ENCODE data around the gene MROH2A.
"Not testable (repeated sequence)": the region's sequence is repeated elsewhere in the genome, so short reads cannot be mapped to it uniquely, and the experiment has no call there.

Gene MROH2A

DNA sequence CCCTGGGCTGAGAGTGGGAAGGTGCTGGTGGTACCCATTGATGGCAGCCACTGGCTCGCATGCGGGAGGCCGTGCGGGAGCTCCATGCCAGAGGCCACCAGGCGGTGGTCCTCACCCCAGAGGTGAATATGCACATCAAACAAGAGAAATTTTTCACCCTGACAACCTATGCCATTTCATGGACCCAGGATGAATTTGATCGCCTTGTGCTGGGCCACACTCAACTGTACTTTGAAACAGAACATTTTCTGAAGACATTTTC is 30.9 kb upstream of the MROH2A start:
- Histone ChIP-seq H3K23ac (ENCODE audit: low read length) (no peak overlapping the region), H3K4me1 (ENCODE audit: control insufficient read depth in 1 of 2, insufficient read depth in 2 of 2, low read length in 2 of 2) (no peaks in the 10 kb centered on the region), H3K9me3 (ENCODE audit: insufficient read depth, low read depth, low read length) (peaks cover 17% of the 10 kb centered on the region), H3K27ac (ENCODE audit: low read depth, low read length) (no peak overlapping the region), H3K79me2 (ENCODE audit: control insufficient read depth, insufficient read depth, low read length, poor library complexity) (no peaks in the 10 kb centered on the region), H2BK12ac (ENCODE audit: low read length) (no peak overlapping the region), H2AK5ac (ENCODE audit: low read length) (no peak overlapping the region), H4K12ac (ENCODE audit: low read depth, low read length) (no peak overlapping the region), H3K4ac (ENCODE audit: low read depth, low read length) (no peak overlapping the region), H4K91ac (ENCODE audit: low read depth, low read length) (no peak overlapping the region), H3K4me2 (ENCODE audit: low read length) (no peak overlapping the region), H2BK120ac (ENCODE audit: insufficient read depth, low read length, poor library complexity) (no peak overlapping the region), H3K36me3 (ENCODE audit: control insufficient read depth in 1 of 2, insufficient read depth in 2 of 2, low read length in 2 of 2) (no peaks in the 10 kb centered on the region), H2AFZ (ENCODE audit: insufficient read depth, low read length, poor library complexity) (no peak overlapping the region), H3K27me3 (ENCODE audit: insufficient read depth, low read length) (no peaks in the 10 kb centered on the region), H3K79me1 (ENCODE audit: low read length) (no peaks in the 10 kb centered on the region), H2BK5ac (ENCODE audit: low read depth, low read length, poor library complexity) (no peak overlapping the region), H3K9ac (ENCODE audit: low read length) (no peak overlapping the region), H3K14ac (ENCODE audit: low read length) (no peak overlapping the region), H3K4me3 (ENCODE audit: low read depth, low read length) (no peak overlapping the region), H4K8ac (ENCODE audit: low read depth, low read length) (no peak overlapping the region), H3K18ac (ENCODE audit: low read length) (no peak overlapping the region)
- no peak for DNase-seq
- no CpG with 5 or more reads among the region's 6 CpGs for WGBS (ENCODE audit: extremely low coverage, insufficient coverage, insufficient read length)

DNA sequence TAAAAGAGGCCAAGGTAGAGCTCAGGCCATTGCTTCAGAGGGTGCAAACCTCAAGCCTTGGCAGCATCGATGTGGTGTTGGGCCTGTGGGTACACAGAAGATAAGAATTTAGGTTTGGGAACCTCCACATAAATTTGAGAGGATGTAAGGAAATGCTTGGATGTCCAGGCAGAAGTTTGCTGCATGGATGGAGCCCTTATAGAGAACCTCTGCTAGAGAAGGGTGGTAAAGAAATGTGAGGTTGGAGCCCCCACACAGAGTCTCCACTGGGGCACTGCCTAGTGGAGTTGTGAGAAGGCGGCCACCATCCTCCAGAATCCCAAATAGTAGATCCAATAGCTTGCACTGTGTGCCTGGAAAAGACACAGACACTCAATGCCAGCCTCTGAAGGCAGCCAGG is 27.4 kb upstream of the MROH2A start:
- H3K9ac ChIP-seq (ENCODE audit: low read length); H2BK120ac ChIP-seq (ENCODE audit: insufficient read depth, low read length, poor library complexity); H2AFZ ChIP-seq (ENCODE audit: insufficient read depth, low read length, poor library complexity); H4K91ac ChIP-seq (ENCODE audit: low read depth, low read length); H2BK12ac ChIP-seq (ENCODE audit: low read length); H3K4ac ChIP-seq (ENCODE audit: low read depth, low read length); H3K4me2 ChIP-seq (ENCODE audit: low read length); H3K79me1 ChIP-seq (ENCODE audit: low read length); H3K4me3 ChIP-seq (ENCODE audit: low read depth, low read length); H3K27me3 ChIP-seq (ENCODE audit: insufficient read depth, low read length); H3K23ac ChIP-seq (ENCODE audit: low read length); H2BK5ac ChIP-seq (ENCODE audit: low read depth, low read length, poor library complexity); H3K79me2 ChIP-seq (ENCODE audit: control insufficient read depth, insufficient read depth, low read length, poor library complexity); H4K8ac ChIP-seq (ENCODE audit: low read depth, low read length); H3K36me3 ChIP-seq (ENCODE audit: control insufficient read depth in 1 of 2, insufficient read depth in 2 of 2, low read length in 2 of 2); H4K12ac ChIP-seq (ENCODE audit: low read depth, low read length); H2AK5ac ChIP-seq (ENCODE audit: low read length); H3K14ac ChIP-seq (ENCODE audit: low read length); H3K27ac ChIP-seq (ENCODE audit: low read depth, low read length); H3K18ac ChIP-seq (ENCODE audit: low read length); DNase-seq; H3K4me1 ChIP-seq (ENCODE audit: control insufficient read depth in 1 of 2, insufficient read depth in 2 of 2, low read length in 2 of 2): not testable (repeated sequence)
- WGBS (ENCODE audit: extremely low coverage, insufficient coverage, insufficient read length), result no CpG with 5 or more reads among the region's 2 CpGs
- peaks cover 16% of the 10 kb centered on the region for H3K9me3 ChIP-seq (ENCODE audit: insufficient read depth, low read depth, low read length)

DNA sequence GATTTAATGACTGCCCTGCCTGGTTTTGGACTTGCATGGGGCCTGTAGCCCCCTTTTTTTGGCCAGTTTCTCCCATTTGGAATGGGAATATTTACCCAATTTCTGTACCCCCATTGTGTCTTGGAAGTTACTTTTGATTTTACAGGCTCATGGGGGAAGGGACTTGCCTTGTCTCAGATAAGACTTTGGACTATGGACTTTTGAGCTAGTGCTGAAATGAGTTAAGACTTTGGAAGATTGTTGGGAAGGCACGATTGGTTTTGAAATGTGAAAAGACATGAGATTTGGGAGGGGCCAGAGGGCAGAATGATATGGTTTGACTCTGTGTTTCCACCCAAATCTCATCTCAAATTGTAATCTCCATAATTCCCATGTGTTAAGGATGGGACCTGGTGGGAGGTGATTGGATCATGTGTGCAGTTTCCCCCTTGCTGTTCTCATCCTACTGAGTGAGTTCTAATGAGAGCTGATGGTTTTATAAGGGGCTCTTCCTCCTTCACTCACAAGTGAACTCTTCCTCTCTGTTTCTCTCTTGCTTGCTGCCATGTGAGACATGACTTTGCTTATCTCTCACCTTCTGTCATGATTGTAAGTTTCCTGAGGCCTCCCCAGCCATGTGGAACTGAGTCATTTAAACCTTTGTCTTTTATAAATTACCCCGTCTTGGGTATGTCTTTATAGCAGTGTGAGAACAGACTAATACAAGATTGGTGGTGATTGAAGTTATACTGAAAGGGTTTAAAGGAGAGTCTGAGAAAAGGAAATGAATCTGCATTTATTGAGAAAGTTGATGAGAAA is 26.7 kb upstream of the MROH2A start:
- H3K27ac ChIP-seq (ENCODE audit: low read depth, low read length); H3K4ac ChIP-seq (ENCODE audit: low read depth, low read length); H3K4me2 ChIP-seq (ENCODE audit: low read length); H2BK12ac ChIP-seq (ENCODE audit: low read length); H3K4me1 ChIP-seq (ENCODE audit: control insufficient read depth in 1 of 2, insufficient read depth in 2 of 2, low read length in 2 of 2); DNase-seq; H2AK5ac ChIP-seq (ENCODE audit: low read length); H2BK120ac ChIP-seq (ENCODE audit: insufficient read depth, low read length, poor library complexity); H3K23ac ChIP-seq (ENCODE audit: low read length); H4K8ac ChIP-seq (ENCODE audit: low read depth, low read length); H3K9ac ChIP-seq (ENCODE audit: low read length); H4K12ac ChIP-seq (ENCODE audit: low read depth, low read length); H2BK5ac ChIP-seq (ENCODE audit: low read depth, low read length, poor library complexity); H3K4me3 ChIP-seq (ENCODE audit: low read depth, low read length); H3K79me1 ChIP-seq (ENCODE audit: low read length); H3K79me2 ChIP-seq (ENCODE audit: control insufficient read depth, insufficient read depth, low read length, poor library complexity); H3K18ac ChIP-seq (ENCODE audit: low read length); H3K14ac ChIP-seq (ENCODE audit: low read length); H3K36me3 ChIP-seq (ENCODE audit: control insufficient read depth in 1 of 2, insufficient read depth in 2 of 2, low read length in 2 of 2); H4K91ac ChIP-seq (ENCODE audit: low read depth, low read length); H2AFZ ChIP-seq (ENCODE audit: insufficient read depth, low read length, poor library complexity); H3K27me3 ChIP-seq (ENCODE audit: insufficient read depth, low read length): not testable (repeated sequence)
- no CpG with 5 or more reads among the region's 2 CpGs for WGBS (ENCODE audit: extremely low coverage, insufficient coverage, insufficient read length)
- H3K9me3 ChIP-seq (ENCODE audit: insufficient read depth, low read depth, low read length), result peaks cover 16% of the 10 kb centered on the region

DNA sequence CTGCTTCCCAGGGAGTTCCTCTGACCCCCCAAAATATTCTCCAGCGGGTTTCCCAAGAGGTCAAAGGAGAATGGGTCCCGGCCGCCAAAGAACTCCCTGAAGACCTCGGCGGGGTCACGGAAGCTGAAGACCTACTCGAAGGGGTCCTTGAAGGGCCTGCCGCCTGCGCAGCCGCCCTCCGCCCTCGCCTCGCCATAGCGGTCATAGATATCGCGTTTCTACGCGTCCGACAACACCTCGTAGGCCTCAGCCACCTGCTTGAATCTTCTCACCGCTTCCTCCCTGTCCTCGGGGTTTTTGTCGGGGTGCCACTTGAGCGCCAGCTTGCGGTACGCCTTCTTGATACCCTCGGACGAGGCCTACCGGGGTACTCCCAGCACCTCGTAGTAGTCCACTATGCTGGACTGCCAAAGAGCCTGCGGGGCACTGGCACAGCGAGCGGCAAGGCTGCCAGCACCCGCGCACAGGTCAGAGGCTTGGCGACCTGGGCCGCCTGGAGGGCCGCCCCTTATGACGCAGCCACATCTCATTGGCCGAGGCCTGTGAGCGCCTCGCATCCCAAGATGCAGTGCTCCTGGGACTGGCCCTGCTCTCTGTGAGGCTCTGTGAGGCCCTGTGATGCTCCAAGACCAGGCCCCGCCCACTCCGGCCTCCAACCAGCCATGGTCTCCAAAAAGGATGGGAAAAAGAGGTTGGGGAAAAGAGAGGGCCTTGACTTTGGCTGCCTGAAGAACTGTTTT is 23.1 kb upstream of the MROH2A start:
- no peak overlapping the region for H4K12ac ChIP-seq (ENCODE audit: low read depth, low read length)
- no peaks in the 10 kb centered on the region for H3K79me1 ChIP-seq (ENCODE audit: low read length)
- DNase-seq, result no peak
- H2AFZ ChIP-seq (ENCODE audit: insufficient read depth, low read length, poor library complexity), result no peak overlapping the region
- H3K18ac ChIP-seq (ENCODE audit: low read length), result no peak overlapping the region
- no peak overlapping the region for H3K4ac ChIP-seq (ENCODE audit: low read depth, low read length)
- H3K9ac ChIP-seq (ENCODE audit: low read length), result no peak overlapping the region
- no peak overlapping the region for H3K27ac ChIP-seq (ENCODE audit: low read depth, low read length)
- no peaks in the 10 kb centered on the region for H3K27me3 ChIP-seq (ENCODE audit: insufficient read depth, low read length)
- no peak overlapping the region for H3K4me2 ChIP-seq (ENCODE audit: low read length)
- H2BK120ac ChIP-seq (ENCODE audit: insufficient read depth, low read length, poor library complexity), result no peak overlapping the region
- peaks cover 11% of the 10 kb centered on the region for H3K9me3 ChIP-seq (ENCODE audit: insufficient read depth, low read depth, low read length)
- no CpG with 5 or more reads among the region's 44 CpGs for WGBS (ENCODE audit: extremely low coverage, insufficient coverage, insufficient read length)
- no peak overlapping the region for H2BK5ac ChIP-seq (ENCODE audit: low read depth, low read length, poor library complexity)
- H4K91ac ChIP-seq (ENCODE audit: low read depth, low read length), result no peak overlapping the region
- no peaks in the 10 kb centered on the region for H3K36me3 ChIP-seq (ENCODE audit: control insufficient read depth in 1 of 2, insufficient read depth in 2 of 2, low read length in 2 of 2)
- no peak overlapping the region for H3K4me3 ChIP-seq (ENCODE audit: low read depth, low read length)
- H2BK12ac ChIP-seq (ENCODE audit: low read length), result no peak overlapping the region
- H3K23ac ChIP-seq (ENCODE audit: low read length), result no peak overlapping the region
- no peaks in the 10 kb centered on the region for H3K79me2 ChIP-seq (ENCODE audit: control insufficient read depth, insufficient read depth, low read length, poor library complexity)
- H4K8ac ChIP-seq (ENCODE audit: low read depth, low read length), result no peak overlapping the region
- H3K14ac ChIP-seq (ENCODE audit: low read length), result no peak overlapping the region
- no peak overlapping the region for H2AK5ac ChIP-seq (ENCODE audit: low read length)
- H3K4me1 ChIP-seq (ENCODE audit: control insufficient read depth in 1 of 2, insufficient read depth in 2 of 2, low read length in 2 of 2), result no peaks in the 10 kb centered on the region
